Measurements from ENCODE around the gene SIGLEC8. TPM values are rescaled to one million over a fixed set of nuclear protein-coding genes. Genes with fewer than 3 reads are reported as not detected.

Gene SIGLEC8
- total and polyA plus RNA-seq, 2 of the 4 experiments (the other 2 are of a cell fraction): not detected

GRCh38 chr19:51430221-51430620 lies 28.0 kb downstream of the SIGLEC8 start:
- in situ Hi-C loops (cut with MboI; ENCODE audit: low sequenced_read_pairs): no loop called here
- Histone ChIP-seq H2BK5ac (ENCODE audit: low read depth, low read length, poor library complexity, severe bottlenecking) (no peak overlapping the region), H2AK9ac (replicated peaks; ENCODE audit: low read depth, low read length, poor library complexity) (no peak overlapping the region), H3K9ac (ENCODE audit: low read depth, low read length) (no peak overlapping the region), H3K14ac (replicated peaks; ENCODE audit: low read depth, low read length) (no peak overlapping the region), H3K4me2 (ENCODE audit: low read depth, low read length) (no peak overlapping the region), H3K4me3 (ENCODE audit: insufficient read depth, low read depth, low read length) (no peak overlapping the region), H3K18ac (ENCODE audit: low read depth, low read length) (no peak overlapping the region), H2BK120ac (ENCODE audit: low read depth, low read length) (no peak overlapping the region), H2AK5ac (ENCODE audit: low read depth, low read length) (no peak overlapping the region), H3K27ac (ENCODE audit: insufficient read depth, low read length) (no peak overlapping the region), H4K5ac (ENCODE audit: low read depth, low read length) (no peak overlapping the region), H3K36me3 (ENCODE audit: control insufficient read depth, insufficient read depth, low read length) (no peaks in the 10 kb centered on the region), H2AFZ (replicated peaks; ENCODE audit: low read length, poor library complexity) (no peak overlapping the region), H3K9me3 (ENCODE audit: control insufficient read depth, insufficient read depth, low read length) (no peaks in the 10 kb centered on the region), H3K4me1 (ENCODE audit: control insufficient read depth, insufficient read depth, low read length) (no peaks in the 10 kb centered on the region), H3K4ac (ENCODE audit: low read depth, low read length) (no peak overlapping the region), H3K56ac (ENCODE audit: extremely low read depth, insufficient read depth, low read length) (no peak overlapping the region), H3K23ac (ENCODE audit: low read depth, low read length) (no peak overlapping the region), H3K27me3 (ENCODE audit: control insufficient read depth, insufficient read depth, low read length) (no peaks in the 10 kb centered on the region), H3K79me1 (ENCODE audit: low read depth in 1 of 2, low read length in 2 of 2) (no peaks in the 10 kb centered on the region), H2BK20ac (ENCODE audit: low read depth, low read length) (no peak overlapping the region), H4K91ac (ENCODE audit: insufficient read depth, low read depth, low read length) (no peak overlapping the region), H3K9me1 (ENCODE audit: insufficient read depth, low read length) (no peaks in the 10 kb centered on the region), H2BK15ac (ENCODE audit: low read depth, low read length) (no peak overlapping the region), H4K8ac (ENCODE audit: low read depth in 2 of 2, low read length in 2 of 2) (no peak overlapping the region), H4K20me1 (ENCODE audit: insufficient read depth, low read length) (no peaks in the 10 kb centered on the region)
- POLR2A ChIA-PET (ENCODE audit: unreplicated experiment): no interaction called here
- intact Hi-C loops (cut with micrococcal nuclease): no loop called here
- CTCF ChIA-PET: no interaction called here
- no TSS peak for BruUV-seq (replicated peaks)
- no CpG with 5 or more reads among the region's 3 CpGs for WGBS, 2 experiments (ENCODE audit: extremely low coverage in 2 of 2, insufficient read length in 1 of 2)
- no peak for TF ChIP-seq MXI1 (IDR thresholded peaks at IDR 0.05; ENCODE audit: borderline replicate concordance, low read depth, low read length)
- TF ChIP-seq ELK1 (IDR thresholded peaks at IDR 0.05; ENCODE audit: borderline replicate concordance, low read depth, low read length): no peak
- TF ChIP-seq RAD21 (IDR thresholded peaks at IDR 0.05; ENCODE audit: low read length): no peak
- TF ChIP-seq NFE2L2 (IDR thresholded peaks at IDR 0.05; ENCODE audit: low read depth, low read length): no peak
- no peak for TF ChIP-seq RFX5 (IDR thresholded peaks at IDR 0.05; ENCODE audit: low read depth, low read length)
- no peak for TF ChIP-seq BHLHE40 (IDR thresholded peaks at IDR 0.05; ENCODE audit: low read depth, low read length)
- no peak for TF ChIP-seq CHD1 (IDR thresholded peaks at IDR 0.05; ENCODE audit: low read depth, low read length)
- no peak for TF ChIP-seq USF2 (IDR thresholded peaks at IDR 0.05; ENCODE audit: low read depth, low read length)
- TF ChIP-seq CEBPB (IDR thresholded peaks at IDR 0.05; ENCODE audit: low read depth, low read length): no peak
- TF ChIP-seq RCOR1 (IDR thresholded peaks at IDR 0.05; ENCODE audit: insufficient replicate concordance, low read length): no peak
- no peak for TF ChIP-seq MAZ (IDR thresholded peaks at IDR 0.05; ENCODE audit: borderline replicate concordance, low read depth, low read length)
- TF ChIP-seq FOS (IDR thresholded peaks at IDR 0.05; ENCODE audit: low read depth, low read length): no peak
- no peak for TF ChIP-seq POLR2A (IDR thresholded peaks at IDR 0.05; ENCODE audit: low read depth, low read length)
- TF ChIP-seq MAFK (IDR thresholded peaks at IDR 0.05; ENCODE audit: low read depth, low read length): no peak
- no peak for TF ChIP-seq SMC3 (IDR thresholded peaks at IDR 0.05; ENCODE audit: low read depth, low read length)
- TF ChIP-seq, protein P1, sequence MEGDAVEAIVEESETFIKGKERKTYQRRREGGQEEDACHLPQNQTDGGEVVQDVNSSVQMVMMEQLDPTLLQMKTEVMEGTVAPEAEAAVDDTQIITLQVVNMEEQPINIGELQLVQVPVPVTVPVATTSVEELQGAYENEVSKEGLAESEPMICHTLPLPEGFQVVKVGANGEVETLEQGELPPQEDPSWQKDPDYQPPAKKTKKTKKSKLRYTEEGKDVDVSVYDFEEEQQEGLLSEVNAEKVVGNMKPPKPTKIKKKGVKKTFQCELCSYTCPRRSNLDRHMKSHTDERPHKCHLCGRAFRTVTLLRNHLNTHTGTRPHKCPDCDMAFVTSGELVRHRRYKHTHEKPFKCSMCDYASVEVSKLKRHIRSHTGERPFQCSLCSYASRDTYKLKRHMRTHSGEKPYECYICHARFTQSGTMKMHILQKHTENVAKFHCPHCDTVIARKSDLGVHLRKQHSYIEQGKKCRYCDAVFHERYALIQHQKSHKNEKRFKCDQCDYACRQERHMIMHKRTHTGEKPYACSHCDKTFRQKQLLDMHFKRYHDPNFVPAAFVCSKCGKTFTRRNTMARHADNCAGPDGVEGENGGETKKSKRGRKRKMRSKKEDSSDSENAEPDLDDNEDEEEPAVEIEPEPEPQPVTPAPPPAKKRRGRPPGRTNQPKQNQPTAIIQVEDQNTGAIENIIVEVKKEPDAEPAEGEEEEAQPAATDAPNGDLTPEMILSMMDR (conservative IDR thresholded peaks at IDR 0.05; ENCODE audit: low read depth, low read length): no peak
- dilution Hi-C loops (cut with HindIII; ENCODE audit: low sequenced_read_pairs, unreplicated experiment): no loop called here
- ATAC-seq (ENCODE audit: low read depth): no peak
- no peak for DNase-seq

Data from IMR-90 (cell line).